Neutrophil (primary cell): Measurements from ENCODE around the gene PRKCH.
A peak's percentile ranks its signal among the peaks of the same experiment; 100 is the strongest.

Experiments
- H3K27ac ChIP-seq: fragments of 200-600 bp; sonication (generic); 2 replicates; pipeline ENCODE4 v1.5.1; 2016; ENCODE audit warnings: mild to moderate bottlenecking, moderate library complexity
- H3K27me3 ChIP-seq: fragments of 200-600 bp; sonication (generic); 2 replicates; pipeline ENCODE4 v1.6.0; 2016; ENCODE audit warnings: mild to moderate bottlenecking
- H3K36me3 ChIP-seq: fragments of 200-600 bp; sonication (generic); 2 replicates; pipeline ENCODE4 v1.5.1; 2017
- H3K4me1 ChIP-seq, 2 experiments: fragments of 200-600 bp in 1 of 2; sonication (generic) in 1 of 2; 1 replicate in 1 of 2; 2 replicates in 1 of 2; pipeline versions ENCODE4 v1.5.1 to v1.6.1; 2013 to 2016; ENCODE audit warnings: low read depth in 1 of 2, low read length in 1 of 2, mild to moderate bottlenecking in 1 of 2, moderate library complexity in 1 of 2; ENCODE audit not compliant: control insufficient read depth in 1 of 2, insufficient read depth in 1 of 2
- H3K4me3 ChIP-seq, 2 experiments: fragments of 200-600 bp in 1 of 2; sonication (generic) in 1 of 2; 1 replicate in 1 of 2; 2 replicates in 1 of 2; pipeline ENCODE4 v1.5.1; 2013 to 2016; ENCODE audit warnings: low read depth in 1 of 2, low read length in 1 of 2, mild to moderate bottlenecking in 1 of 2, moderate library complexity in 1 of 2
- H3K9me3 ChIP-seq: fragments of 200-600 bp; sonication (generic); 2 replicates; pipeline ENCODE4 v1.5.1; 2016
- CTCF ChIP-seq: fragments of 200-600 bp; sonication (generic); IDR thresholded peaks from 2 replicates; pipeline ENCODE4 v1.5.1; 2016; ENCODE audit warnings: antibody characterized with exemption

The PRKCH gene

GRCh38 chr14:61533513-61534255 is 212.3 kb downstream of the PRKCH start:
- Histone ChIP-seq H3K36me3 (no peaks in the 10 kb centered on the region), H3K27me3 (no peaks in the 10 kb centered on the region), H3K9me3 (no peaks in the 10 kb centered on the region), H3K4me3 (no peak overlapping the region), H3K4me1 (peaks cover 50 to 55% of the 10 kb centered on the region in 2 experiments), H3K27ac (no peak overlapping the region)
- no peak for TF ChIP-seq CTCF

- Histone ChIP-seq H3K4me1 (peaks cover 47 to 54% of the 10 kb centered on the region in 2 experiments), H3K9me3 (no peaks in the 10 kb centered on the region), H3K36me3 (no peaks in the 10 kb centered on the region), H3K4me3 (no peak overlapping the region), H3K27ac (peak overlapping the region; percentile 58), H3K27me3 (no peaks in the 10 kb centered on the region)
- no peak for TF ChIP-seq CTCF
Measured at GRCh38 chr14:61535032-61535431, 213.7 kb downstream of the PRKCH start.

DNA sequence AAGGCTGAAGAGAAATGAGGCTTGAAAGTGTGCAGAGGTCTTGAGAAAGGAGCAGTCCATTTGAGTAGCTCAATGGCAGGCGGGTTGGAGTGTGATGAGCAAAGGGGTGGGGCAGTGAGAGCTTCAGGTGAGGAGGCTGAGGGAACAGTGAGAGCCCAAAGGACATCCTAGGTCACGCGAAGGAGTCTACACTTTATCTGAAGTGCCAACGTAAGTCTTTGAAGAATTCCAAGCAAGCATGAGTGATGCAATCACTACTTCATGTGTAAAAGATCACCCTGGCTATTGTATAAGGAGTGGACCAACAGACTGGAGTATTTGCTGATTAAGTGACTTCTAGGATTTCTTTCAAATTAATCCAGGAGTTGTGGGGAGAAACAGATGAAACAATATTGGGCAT is 214.1 kb downstream of the PRKCH start:
- no peak for TF ChIP-seq CTCF
- H3K4me3 ChIP-seq: no peak overlapping the region
- H3K27ac ChIP-seq: no peak overlapping the region
- H3K36me3 ChIP-seq: no peaks in the 10 kb centered on the region
- peaks cover 44 to 50% of the 10 kb centered on the region in 2 experiments for H3K4me1 ChIP-seq
- H3K9me3 ChIP-seq: no peaks in the 10 kb centered on the region
- no peaks in the 10 kb centered on the region for H3K27me3 ChIP-seq

- Histone ChIP-seq H3K4me3 (no peak overlapping the region), H3K4me1 (peaks cover 29 to 36% of the 10 kb centered on the region in 2 experiments), H3K9me3 (no peaks in the 10 kb centered on the region), H3K36me3 (no peaks in the 10 kb centered on the region), H3K27me3 (no peaks in the 10 kb centered on the region), H3K27ac (no peak overlapping the region)
- TF ChIP-seq CTCF: no peak
Measured at GRCh38 chr14:61536661-61537562, 215.5 kb downstream of the PRKCH start.

- Histone ChIP-seq H3K36me3 (no peaks in the 10 kb centered on the region), H3K4me1 (peaks cover 20 to 27% of the 10 kb centered on the region in 2 experiments), H3K27ac (no peak overlapping the region), H3K9me3 (no peaks in the 10 kb centered on the region), H3K27me3 (no peaks in the 10 kb centered on the region), H3K4me3 (no peak overlapping the region)
- TF ChIP-seq CTCF: no peak
Measured at GRCh38 chr14:61537563-61538463, 216.4 kb downstream of the PRKCH start.
